Left ventricle myocardium inferior (tissue), 1 donor: ENCODE data around the gene WDR36. TPM values are rescaled to one million over a fixed set of nuclear protein-coding genes. Genes with fewer than 3 reads are reported as not detected.

Source experiments
- DNase-seq: peaks from one replicate; pipeline ENCODE4 v3.0.0-alpha.2; 2020
- H3K27ac ChIP-seq: fragments of 200-600 bp; replicated peaks from 2 replicates; pipeline ENCODE4 v1.8.0; 2021
- H3K27me3 ChIP-seq: fragments of 200-600 bp; 2 replicates; pipeline ENCODE4 v1.8.0; 2021; ENCODE audit warnings: low read depth
- H3K36me3 ChIP-seq: fragments of 200-600 bp; 2 replicates; pipeline ENCODE4 v1.8.0; 2021
- H3K4me1 ChIP-seq: fragments of 200-600 bp; 2 replicates; pipeline ENCODE4 v1.8.0; 2021
- H3K4me3 ChIP-seq: fragments of 200-600 bp; 2 replicates; pipeline ENCODE4 v1.8.0; 2021; ENCODE audit warnings: mild to moderate bottlenecking, moderate library complexity
- H3K9me3 ChIP-seq: fragments of 200-600 bp; replicated peaks from 2 replicates; pipeline ENCODE4 v1.8.0; 2021
- CTCF ChIP-seq: fragments of 200-600 bp; IDR thresholded peaks from 2 replicates; pipeline ENCODE4 v1.8.0; 2021; ENCODE audit warnings: antibody characterized with exemption, mild to moderate bottlenecking, borderline replicate concordance
- intact Hi-C: fragments of 100-400 bp; cut with micrococcal nuclease; formaldehyde crosslinking; loops from one replicate; pipeline ENCODE4 v1.11.0; 2022
- total RNA-seq: library from RNA; stranded (reverse); fragmentation: NEBNext Ultra II Directional; extraction: Animal tissue kit (Norgen Biotek cat#: 25700); gene quantifications from one replicate; pipeline ENCODE4 v1.2.1, GENCODE V29; 2021
- donor health status: DM: no; HTN: yes; CAD: no; lungs with severe emphysema.

WDR36 gene
- total RNA-seq, 1 donor from 2014 or later = 11.8 TPM

GRCh38 chr5:111122398-111122797 lies 30.2 kb downstream of the WDR36 start:
- intact Hi-C loops = no loop called here
- no peak for TF ChIP-seq CTCF
- H3K27ac ChIP-seq = no peak overlapping the region
- peaks cover 97% of the 10 kb centered on the region for H3K36me3 ChIP-seq
- no peaks in the 10 kb centered on the region for H3K27me3 ChIP-seq
- H3K4me1 ChIP-seq = no peaks in the 10 kb centered on the region
- DNase-seq = no peak
- H3K9me3 ChIP-seq = no peaks in the 10 kb centered on the region
- H3K4me3 ChIP-seq = no peak overlapping the region

GRCh38 chr5:111124793-111125192 lies 32.6 kb downstream of the WDR36 start:
- no peak overlapping the region for H3K27ac ChIP-seq
- no peak for TF ChIP-seq CTCF
- H3K27me3 ChIP-seq = no peaks in the 10 kb centered on the region
- no peaks in the 10 kb centered on the region for H3K9me3 ChIP-seq
- peaks cover 85% of the 10 kb centered on the region for H3K36me3 ChIP-seq
- H3K4me1 ChIP-seq = no peaks in the 10 kb centered on the region
- no peak for DNase-seq
- intact Hi-C loops = no loop called here
- H3K4me3 ChIP-seq = no peak overlapping the region

- Histone ChIP-seq H3K4me1 (peaks cover 4% of the 10 kb centered on the region), H3K36me3 (peaks cover 64% of the 10 kb centered on the region), H3K27ac (peak overlapping the region; percentile 21), H3K27me3 (no peaks in the 10 kb centered on the region), H3K4me3 (no peak overlapping the region), H3K9me3 (no peaks in the 10 kb centered on the region)
- intact Hi-C loops = no loop called here
- no peak for TF ChIP-seq CTCF
- no peak for DNase-seq
These were observed 34.7 kb downstream of the WDR36 start for GRCh38 chr5:111126896-111127295.

GRCh38 chr5:111127453-111128195 lies 35.5 kb downstream of the WDR36 start:
- H3K4me1 ChIP-seq = peaks cover 9% of the 10 kb centered on the region
- no peak overlapping the region for H3K4me3 ChIP-seq
- intact Hi-C loops = no loop called here
- H3K9me3 ChIP-seq = no peaks in the 10 kb centered on the region
- peak overlapping the region; percentile 21 for H3K27ac ChIP-seq
- TF ChIP-seq CTCF = no peak
- no peaks in the 10 kb centered on the region for H3K27me3 ChIP-seq
- no peak for DNase-seq
- peaks cover 56% of the 10 kb centered on the region for H3K36me3 ChIP-seq

- Histone ChIP-seq H3K9me3 (no peaks in the 10 kb centered on the region), H3K27me3 (no peaks in the 10 kb centered on the region), H3K27ac (no peak overlapping the region), H3K4me1 (peaks cover 13% of the 10 kb centered on the region), H3K4me3 (no peak overlapping the region), H3K36me3 (peaks cover 33% of the 10 kb centered on the region)
- no peak for DNase-seq
- intact Hi-C loops = no loop called here
- TF ChIP-seq CTCF = no peak
These were observed 37.8 kb downstream of the WDR36 start for GRCh38 chr5:111129938-111130337.
